Neuronal stem cell (in vitro differentiated cells): Measurements from ENCODE around the gene ZNF227. TPM values are rescaled to one million over a fixed set of nuclear protein-coding genes. Genes with fewer than 3 reads are reported as not detected.

Experiments used
- DNase-seq: peaks from one replicate; pipeline ENCODE4 v3.0.0-alpha.2; 2013; ENCODE audit warnings: low spot score
- H2AFZ ChIP-seq: one replicate; pipeline ENCODE4 v1.6.1; 2013; ENCODE audit warnings: mild to moderate bottlenecking, low read length, inconsistent platforms
- H2AK5ac ChIP-seq: 2 replicates; pipeline ENCODE4 v1.6.1; 2013; ENCODE audit warnings: low read depth, mild to moderate bottlenecking, inconsistent platforms, low read length, moderate library complexity, mixed read lengths
- H2BK120ac ChIP-seq: 2 replicates; pipeline ENCODE4 v1.6.1; 2013; ENCODE audit warnings: low read depth, mild to moderate bottlenecking, inconsistent platforms, low read length, moderate library complexity, mixed read lengths
- H2BK12ac ChIP-seq: one replicate; pipeline ENCODE4 v1.6.1; 2013; ENCODE audit warnings: low read length, inconsistent platforms
- H2BK15ac ChIP-seq: 2 replicates; pipeline ENCODE4 v1.6.1; 2013; ENCODE audit warnings: mild to moderate bottlenecking, low read length, inconsistent platforms, mixed read lengths
- H2BK5ac ChIP-seq: one replicate; pipeline ENCODE4 v1.6.1; 2013; ENCODE audit warnings: inconsistent platforms, mild to moderate bottlenecking, low read length, moderate library complexity
- H3K14ac ChIP-seq: one replicate; pipeline ENCODE4 v1.6.1; 2013; ENCODE audit warnings: low read length, inconsistent platforms
- H3K18ac ChIP-seq: 2 replicates; pipeline ENCODE4 v1.6.1; 2013; ENCODE audit warnings: low read length, inconsistent platforms
- H3K23ac ChIP-seq: 2 replicates; pipeline ENCODE4 v1.6.1; 2013; ENCODE audit warnings: low read depth, mild to moderate bottlenecking, mixed read lengths, low read length, inconsistent platforms; ENCODE audit not compliant: poor library complexity
- H3K27ac ChIP-seq: replicated peaks from 3 replicates; pipeline ENCODE4 v1.5.1; 2013; ENCODE audit warnings: low read length, inconsistent platforms
- H3K27me3 ChIP-seq, 3 experiments: 2 replicates each; pipeline ENCODE4 v1.6.1; 2013; ENCODE audit warnings: low read length in 3 of 3, mild to moderate bottlenecking in 2 of 3, inconsistent platforms in 1 of 3, low read depth in 1 of 3, mixed read lengths in 1 of 3, moderate library complexity in 1 of 3; ENCODE audit not compliant: control insufficient read depth in 3 of 3, insufficient read depth in 3 of 3
- H3K36me3 ChIP-seq, 2 donors: replicated peaks in 1 of 2; 2 replicates each; pipeline ENCODE4 v1.6.1; 2013; ENCODE audit warnings: low read length in 2 of 2; ENCODE audit not compliant: control insufficient read depth in 2 of 2, insufficient read depth in 2 of 2
- H3K4ac ChIP-seq: 2 replicates; pipeline ENCODE4 v1.6.1; 2013; ENCODE audit warnings: inconsistent platforms, mild to moderate bottlenecking, low read length, moderate library complexity
- H3K4me1 ChIP-seq, 2 donors: 1 replicate in 1 of 2; 2 replicates in 1 of 2; pipeline ENCODE4 v1.6.1; 2013; ENCODE audit warnings: low read length in 2 of 2, low read depth in 1 of 2; ENCODE audit not compliant: control insufficient read depth in 2 of 2, insufficient read depth in 1 of 2
- H3K4me2 ChIP-seq: one replicate; pipeline ENCODE4 v1.6.1; 2013; ENCODE audit warnings: mild to moderate bottlenecking, low read length, inconsistent platforms; ENCODE audit not compliant: insufficient read depth, poor library complexity, severe bottlenecking
- H3K4me3 ChIP-seq, 2 donors: 2 replicates each; pipeline ENCODE4 v1.5.1; 2013; ENCODE audit warnings: low read length in 2 of 2, mild to moderate bottlenecking in 2 of 2, inconsistent platforms in 1 of 2, moderate library complexity in 1 of 2
- H3K79me1 ChIP-seq: one replicate; pipeline ENCODE4 v1.6.1; 2013; ENCODE audit warnings: low read depth, mild to moderate bottlenecking, inconsistent platforms, low read length, moderate library complexity
- H3K9ac ChIP-seq: one replicate; pipeline ENCODE4 v1.6.1; 2013; ENCODE audit warnings: mild to moderate bottlenecking, low read depth, low read length, inconsistent platforms; ENCODE audit not compliant: poor library complexity
- H3K9me3 ChIP-seq, 2 donors: replicated peaks in 1 of 2; 2 replicates each; pipeline versions ENCODE3 to v1.6.1; 2013; ENCODE audit warnings: low read length in 2 of 2, mild to moderate bottlenecking in 2 of 2, inconsistent platforms in 1 of 2, low read depth in 1 of 2, mixed read lengths in 1 of 2, moderate library complexity in 1 of 2; ENCODE audit not compliant: control insufficient read depth in 2 of 2, insufficient read depth in 1 of 2
- H4K8ac ChIP-seq: one replicate; pipeline ENCODE4 v1.6.1; 2013; ENCODE audit warnings: low read depth, mild to moderate bottlenecking, inconsistent platforms, low read length, moderate library complexity
- H4K91ac ChIP-seq: one replicate; pipeline ENCODE4 v1.6.1; 2013; ENCODE audit warnings: low read length, low read depth, mild to moderate bottlenecking, inconsistent platforms; ENCODE audit not compliant: poor library complexity
- WGBS, 2 donors: extraction: QIAGEN DNeasy Blood & Tissue Kit; methylation state at CpG; one replicate each; pipeline ENCODE4 v1.1.7; 2013; ENCODE audit warnings: missing lambda C conversion rate in 2 of 2, mixed read lengths in 1 of 2; ENCODE audit not compliant: insufficient read length in 2 of 2, insufficient replicate concordance in 1 of 2; ENCODE audit errors: extremely low coverage in 2 of 2; 5-methylcytosine and 5-hydroxymethylcytosine counted together
- polyA plus RNA-seq, 2 experiments: library from polyadenylated mRNA; stranded (reverse); fragments of 200-250 nt; gene quantifications; one replicate each; pipeline ENCODE4 v1.2.3, GENCODE V29; 2013

Gene ZNF227
- 14.9 TPM for polyA plus RNA-seq (2013, experiment 1 of 2)
- polyA plus RNA-seq (2013, experiment 2 of 2) = 15.3 TPM

- WGBS, 2 donors = no CpG with 5 or more reads among the region's 37 CpGs
- Histone ChIP-seq H4K8ac (peak within 1 kb of the TSS; percentile 82), H2AK5ac (no peak within 1 kb of the TSS), H3K79me1 (peaks cover 4% of the 10 kb centered on the region), H3K9me3 (peaks cover 0 to 22% of the 10 kb centered on the region in 2 donors), H2BK120ac (no peak within 1 kb of the TSS), H3K4me1 (peaks cover 0 to 4% of the 10 kb centered on the region in 2 donors), H3K4me3 (peak within 1 kb of the TSS; percentile 78 to 99), H2BK5ac (no peak within 1 kb of the TSS), H3K27ac (peak within 1 kb of the TSS; percentile 90), H3K9ac (peak within 1 kb of the TSS; percentile 84), H3K4ac (peak within 1 kb of the TSS; percentile 76), H3K23ac (no peak within 1 kb of the TSS), H4K91ac (no peak within 1 kb of the TSS), H3K36me3 (peaks cover 8 to 30% of the 10 kb centered on the region in 2 donors), H3K14ac (no peak within 1 kb of the TSS), H3K4me2 (peak within 1 kb of the TSS; percentile 62), H3K27me3 (no peaks in the 10 kb centered on the region), H3K18ac (peak within 1 kb of the TSS; percentile 95), H2BK15ac (no peak within 1 kb of the TSS), H2AFZ (peak within 1 kb of the TSS; percentile 87), H2BK12ac (no peak within 1 kb of the TSS)
- peak; percentile 88 for DNase-seq
Measured at GRCh38 chr19:44212250-44212865, at the start of gene ZNF227. Gene ZNF227 (plus strand): TSS chr19:44212532. CDS start chr19:44217793, 5,261 bp downstream.

GRCh38 chr19:44163789-44164188 is 48.5 kb upstream of the ZNF227 start:
- no peak overlapping the region for H2AK5ac ChIP-seq
- H2BK120ac ChIP-seq = no peak overlapping the region
- peaks cover 7 to 26% of the 10 kb centered on the region in 2 donors for H3K36me3 ChIP-seq
- no peak overlapping the region for H3K18ac ChIP-seq
- H3K9ac ChIP-seq = no peak overlapping the region
- H3K14ac ChIP-seq = no peak overlapping the region
- peaks cover 0 to 19% of the 10 kb centered on the region in 2 donors for H3K9me3 ChIP-seq
- no peak overlapping the region for H2BK5ac ChIP-seq
- no peak overlapping the region for H3K27ac ChIP-seq
- no peak for DNase-seq
- no peak overlapping the region for H3K4me3 ChIP-seq
- no peak overlapping the region for H4K8ac ChIP-seq
- peaks cover 0 to 4% of the 10 kb centered on the region in 2 donors for H3K4me1 ChIP-seq
- no CpG with 5 or more reads among the region's 2 CpGs for WGBS, 2 donors
- no peak overlapping the region for H2BK15ac ChIP-seq
- no peaks in the 10 kb centered on the region for H3K27me3 ChIP-seq
- no peak overlapping the region for H4K91ac ChIP-seq
- no peak overlapping the region for H3K4ac ChIP-seq
- peak overlapping the region; percentile 81 for H2AFZ ChIP-seq
- H3K23ac ChIP-seq = no peak overlapping the region
- H3K79me1 ChIP-seq = peaks cover 4% of the 10 kb centered on the region
- no peak overlapping the region for H2BK12ac ChIP-seq
- no peak overlapping the region for H3K4me2 ChIP-seq

GRCh38 chr19:44164327-44164672 is 48.0 kb upstream of the ZNF227 start:
- H2BK120ac ChIP-seq = no peak overlapping the region
- WGBS, 2 donors = no CpG with 5 or more reads among the region's 3 CpGs
- H3K4me1 ChIP-seq = peaks cover 0 to 4% of the 10 kb centered on the region in 2 donors
- H2BK5ac ChIP-seq = no peak overlapping the region
- H2AK5ac ChIP-seq = no peak overlapping the region
- no peak overlapping the region for H2BK15ac ChIP-seq
- H3K9ac ChIP-seq = no peak overlapping the region
- no peak overlapping the region for H3K14ac ChIP-seq
- peaks cover 7 to 31% of the 10 kb centered on the region in 2 donors for H3K36me3 ChIP-seq
- H2AFZ ChIP-seq = peak overlapping the region; percentile 81
- no peak for DNase-seq
- H4K8ac ChIP-seq = no peak overlapping the region
- no peaks in the 10 kb centered on the region for H3K27me3 ChIP-seq
- H3K4ac ChIP-seq = no peak overlapping the region
- no peak overlapping the region for H3K18ac ChIP-seq
- H3K79me1 ChIP-seq = peaks cover 4% of the 10 kb centered on the region
- no peak overlapping the region for H4K91ac ChIP-seq
- no peak overlapping the region for H3K27ac ChIP-seq
- H3K9me3 ChIP-seq = peaks cover 0 to 19% of the 10 kb centered on the region in 2 donors
- H3K4me2 ChIP-seq = peak overlapping the region; percentile 21
- H3K23ac ChIP-seq = no peak overlapping the region
- no peak overlapping the region for H2BK12ac ChIP-seq
- peak overlapping the region in 1 of 2 donors; percentile 61 for H3K4me3 ChIP-seq

- Histone ChIP-seq H2BK5ac (no peak within 1 kb of the TSS), H2BK120ac (no peak within 1 kb of the TSS), H3K18ac (peak within 1 kb of the TSS; percentile 82), H3K4me2 (peak within 1 kb of the TSS; percentile 63), H3K36me3 (peaks cover 8 to 37% of the 10 kb centered on the region in 2 donors), H3K4me1 (peaks cover 0 to 4% of the 10 kb centered on the region in 2 donors), H3K4me3 (peak within 1 kb of the TSS; percentile 61 to 94), H3K27me3 (no peaks in the 10 kb centered on the region), H4K91ac (no peak within 1 kb of the TSS), H3K9ac (no peak within 1 kb of the TSS), H3K14ac (no peak within 1 kb of the TSS), H2AFZ (peak within 1 kb of the TSS; percentile 81), H3K79me1 (peaks cover 4% of the 10 kb centered on the region), H2AK5ac (no peak within 1 kb of the TSS), H2BK12ac (no peak within 1 kb of the TSS), H3K27ac (peak within 1 kb of the TSS; percentile 84), H3K4ac (no peak within 1 kb of the TSS), H4K8ac (no peak within 1 kb of the TSS), H3K23ac (no peak within 1 kb of the TSS), H2BK15ac (no peak within 1 kb of the TSS), H3K9me3 (peaks cover 0 to 25% of the 10 kb centered on the region in 2 donors)
- peak; percentile 89 for DNase-seq
- no CpG with 5 or more reads among the region's 32 CpGs for WGBS, 2 donors
Measured at GRCh38 chr19:44164673-44165512, 47.4 kb upstream of the ZNF227 start, which contains the start of gene ZNF226. Gene ZNF226 (plus strand): TSS chr19:44165100. CDS start chr19:44170081, 4,981 bp downstream.
